GM08714 (cell line): ENCODE data around the gene ATF6B.
A peak's percentile ranks its signal among the peaks of the same experiment; 100 is the strongest.

Source experiments
- H3K4me3 ChIP-seq: fragments of 200-500 bp; sonication (Bioruptor generic); 2 replicates; pipeline ENCODE4 v1.5.1; 2014; ENCODE audit warnings: mild to moderate bottlenecking, low read length, inconsistent platforms
- ZNF274 ChIP-seq: IDR thresholded peaks from 2 replicates; pipeline ENCODE4 v1.6.1; 2012; ENCODE audit warnings: mild to moderate bottlenecking, low read depth, low read length

The ATF6B gene

GRCh38 chr6:32129297-32130088, 1.4 kb upstream of the ATF6B start:
- peak overlapping the region; percentile 83 for H3K4me3 ChIP-seq
- TF ChIP-seq ZNF274, result no peak

DNA sequence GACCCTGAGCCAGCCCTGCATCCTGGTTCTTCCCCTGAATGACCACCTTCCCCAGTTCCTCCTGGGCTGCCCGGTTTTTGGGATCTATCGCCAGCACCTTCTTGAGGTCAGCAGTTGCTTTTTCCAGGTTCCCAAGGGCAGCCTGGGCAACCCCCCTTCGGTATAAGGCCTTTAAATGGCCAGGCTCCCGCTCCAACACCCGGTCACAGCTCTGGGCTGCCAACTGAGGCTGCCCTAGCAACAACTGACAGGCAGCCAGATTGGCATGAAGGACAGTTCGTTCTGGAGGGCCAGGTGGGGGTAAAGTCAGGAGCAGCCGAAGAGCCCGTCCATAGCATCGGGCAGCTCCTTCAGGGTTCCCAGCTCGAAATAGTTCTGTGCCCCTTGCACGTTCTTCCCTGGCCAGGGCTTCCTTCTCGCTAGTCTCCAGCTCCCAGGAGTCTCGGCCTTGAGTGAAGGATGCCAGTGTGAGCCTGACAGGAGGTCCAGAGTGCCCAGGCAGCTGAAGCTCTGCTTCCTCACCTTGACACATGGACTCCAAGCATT, 778 bp upstream of the ATF6B start:
- peak overlapping the region; percentile 83; the same call in 1 of the 2 replicates for H3K4me3 ChIP-seq
- TF ChIP-seq ZNF274, result no peak

GRCh38 chr6:32127409-32127716, 683 bp downstream of the ATF6B start:
- TF ChIP-seq ZNF274, result no peak
- H3K4me3 ChIP-seq, result peak overlapping the region; percentile 73

DNA sequence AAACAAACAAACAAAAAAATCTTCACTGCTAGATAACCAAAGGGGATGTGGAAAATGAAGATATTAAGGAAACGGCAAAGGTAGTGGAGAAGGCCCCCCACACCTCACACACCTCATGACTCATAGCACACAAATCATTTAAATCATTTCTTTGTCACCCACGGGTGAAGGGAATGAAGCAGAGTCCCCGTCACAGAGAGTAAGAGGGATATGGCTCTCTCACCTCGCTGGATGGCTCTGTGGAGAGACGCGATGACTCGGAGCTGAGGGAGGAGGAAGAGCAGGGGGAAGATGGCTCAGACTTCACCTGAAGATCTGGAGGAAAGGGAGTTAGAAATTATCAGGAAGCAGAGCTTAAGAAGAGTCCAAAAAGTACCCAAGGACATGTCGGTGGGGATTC, 1.2 kb downstream of the ATF6B start:
- no peak for TF ChIP-seq ZNF274
- peak overlapping the region; percentile 73 for H3K4me3 ChIP-seq

DNA sequence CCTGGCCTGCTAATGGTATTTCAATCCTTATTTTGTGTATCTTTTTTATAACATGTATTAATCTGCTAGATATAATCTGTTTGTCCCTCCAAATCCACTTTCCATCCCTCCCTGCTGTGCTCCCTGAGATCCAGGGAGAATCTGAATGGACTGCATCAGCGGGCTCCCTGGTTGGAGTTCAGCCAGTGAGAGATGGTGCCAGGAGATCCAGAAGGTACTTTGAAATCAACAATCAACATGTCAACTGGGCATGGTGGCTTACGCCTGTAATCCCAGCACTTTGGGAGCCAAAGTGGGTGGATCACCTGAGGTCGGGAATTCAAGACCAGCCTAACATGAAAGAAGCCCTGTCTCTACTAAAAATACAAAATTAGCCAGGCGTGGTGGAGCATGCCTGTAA, 4.4 kb downstream of the ATF6B start:
- no peak for TF ChIP-seq ZNF274
- H3K4me3 ChIP-seq, result no peak overlapping the region

DNA sequence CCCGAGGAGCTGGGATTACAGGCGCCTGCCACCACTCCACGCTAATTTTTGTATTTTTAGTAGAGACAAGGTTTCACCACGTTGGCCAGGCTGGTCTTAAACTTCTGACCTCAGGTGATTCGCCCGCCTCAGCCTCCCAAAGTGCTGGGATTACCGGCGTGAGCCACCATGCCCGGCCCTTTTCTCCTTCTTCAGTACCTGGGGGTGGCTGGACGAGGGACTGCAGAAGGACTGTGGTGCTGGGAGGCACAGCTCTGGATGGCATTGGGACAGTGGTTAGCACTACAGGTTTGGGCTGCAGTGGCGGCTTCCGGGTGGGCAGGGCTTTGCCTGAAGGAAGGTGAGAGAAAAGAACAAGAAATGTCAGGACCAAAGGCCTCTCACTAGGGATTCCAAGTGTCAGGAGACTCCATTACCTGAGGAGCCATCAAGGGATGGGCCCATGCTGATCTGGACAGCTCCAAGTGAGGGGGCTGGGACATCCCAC, 7.4 kb downstream of the ATF6B start:
- no peak for TF ChIP-seq ZNF274
- H3K4me3 ChIP-seq, result no peak overlapping the region

DNA sequence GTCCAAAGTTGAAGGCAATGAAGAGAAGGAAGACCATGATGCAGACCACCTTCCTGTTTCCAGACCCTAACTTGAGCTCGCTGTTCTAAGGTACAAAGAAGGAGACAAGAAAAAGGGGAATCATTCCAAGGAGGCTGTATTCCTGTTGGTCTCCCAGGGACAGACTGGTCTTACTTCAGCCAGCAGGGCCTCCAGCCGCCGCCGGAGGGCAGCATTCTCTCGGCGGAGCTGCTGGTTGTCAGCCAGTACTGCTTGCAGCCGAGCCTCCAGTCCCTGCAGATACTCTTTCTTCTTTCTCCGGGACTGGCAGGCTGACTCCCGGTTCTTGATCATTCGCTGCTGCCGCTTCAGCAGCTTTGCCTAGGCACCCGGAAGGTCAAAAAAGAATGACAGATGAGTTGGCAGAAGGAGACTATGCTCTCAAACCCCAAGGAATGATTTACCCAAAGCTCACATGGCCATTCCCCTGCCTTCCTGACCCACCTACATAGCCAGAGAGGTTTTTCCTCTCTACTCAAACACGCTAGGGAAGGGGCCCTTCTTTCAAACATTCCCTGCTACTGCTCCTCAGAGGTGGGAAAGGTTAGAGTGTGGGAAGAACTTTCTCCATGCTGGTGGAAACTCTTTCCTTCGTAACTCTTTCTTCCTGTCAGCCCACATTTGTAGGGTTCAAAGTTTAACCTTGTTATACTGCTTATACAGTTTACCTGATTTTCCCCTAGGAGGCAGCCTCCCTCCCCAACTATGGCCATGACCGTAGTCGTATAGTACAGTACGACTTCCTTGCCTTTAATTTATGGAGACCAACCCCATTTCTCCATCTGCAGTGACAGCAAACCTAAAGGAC, 9.0 kb downstream of the ATF6B start:
- no peak for TF ChIP-seq ZNF274
- no peak overlapping the region for H3K4me3 ChIP-seq

DNA sequence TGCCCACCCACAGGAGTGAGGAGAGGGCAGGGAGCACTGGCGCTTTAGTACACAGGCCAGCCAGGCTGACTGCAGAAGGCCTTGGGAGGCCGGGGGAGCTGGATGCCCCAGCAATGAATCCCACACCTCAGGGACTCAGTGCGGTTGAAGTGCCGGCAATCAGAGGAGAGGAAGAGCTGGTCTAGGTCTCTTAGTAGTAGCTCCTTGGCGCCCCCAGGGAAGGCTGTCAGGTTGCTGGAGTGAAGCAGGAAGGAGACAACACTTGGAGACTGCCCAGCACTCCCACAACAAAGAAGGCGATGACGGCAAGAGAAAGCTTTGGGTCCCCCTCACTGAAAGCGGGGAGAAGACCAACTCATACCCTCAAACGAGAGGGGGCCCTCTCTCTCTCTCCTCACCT, 10.6 kb downstream of the ATF6B start:
- no peak overlapping the region for H3K4me3 ChIP-seq
- no peak for TF ChIP-seq ZNF274

DNA sequence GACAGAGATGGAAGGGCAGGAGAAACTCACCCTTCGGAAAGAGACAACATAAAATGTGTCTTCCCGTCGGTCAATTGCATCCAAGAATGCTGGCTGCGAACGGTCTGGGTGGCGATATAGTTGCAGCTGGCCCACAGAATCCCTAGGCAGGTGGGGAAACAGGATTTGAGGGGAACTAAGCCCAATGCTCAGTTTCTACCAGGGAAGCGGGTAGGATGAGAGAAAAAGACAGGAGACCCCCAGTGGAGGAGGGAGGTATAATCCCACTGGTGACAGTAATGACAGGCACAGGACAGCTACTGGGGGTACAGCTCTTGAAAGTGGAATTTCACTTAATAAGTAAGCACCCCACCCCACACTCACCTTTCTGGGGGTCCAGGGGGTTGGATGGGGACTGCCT, 11.4 kb downstream of the ATF6B start:
- H3K4me3 ChIP-seq, result no peak overlapping the region
- no peak for TF ChIP-seq ZNF274

GRCh38 chr6:32115623-32116022, 12.4 kb downstream of the ATF6B start:
- no peak overlapping the region for H3K4me3 ChIP-seq
- TF ChIP-seq ZNF274, result no peak

DNA sequence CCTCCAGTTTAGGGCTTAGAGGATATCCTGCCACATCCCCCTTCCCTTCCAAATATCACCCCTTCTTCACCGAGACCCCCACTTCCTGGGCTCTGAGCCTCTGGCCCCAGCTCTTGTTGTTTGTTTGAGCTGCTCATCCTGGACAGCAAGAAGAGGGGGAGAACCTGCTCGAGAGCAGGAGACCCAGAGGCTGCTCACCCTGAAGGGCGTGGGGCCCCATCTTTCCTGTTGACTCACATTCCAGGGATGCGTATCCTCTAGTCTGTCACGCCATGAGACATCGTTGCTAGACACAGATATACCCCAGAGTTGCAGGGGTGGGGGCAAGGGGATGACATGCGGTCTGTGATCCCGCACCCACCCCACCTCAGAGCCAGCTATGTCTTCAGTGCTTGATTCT, 13.2 kb downstream of the ATF6B start:
- no peak for TF ChIP-seq ZNF274
- H3K4me3 ChIP-seq, result no peak overlapping the region

DNA sequence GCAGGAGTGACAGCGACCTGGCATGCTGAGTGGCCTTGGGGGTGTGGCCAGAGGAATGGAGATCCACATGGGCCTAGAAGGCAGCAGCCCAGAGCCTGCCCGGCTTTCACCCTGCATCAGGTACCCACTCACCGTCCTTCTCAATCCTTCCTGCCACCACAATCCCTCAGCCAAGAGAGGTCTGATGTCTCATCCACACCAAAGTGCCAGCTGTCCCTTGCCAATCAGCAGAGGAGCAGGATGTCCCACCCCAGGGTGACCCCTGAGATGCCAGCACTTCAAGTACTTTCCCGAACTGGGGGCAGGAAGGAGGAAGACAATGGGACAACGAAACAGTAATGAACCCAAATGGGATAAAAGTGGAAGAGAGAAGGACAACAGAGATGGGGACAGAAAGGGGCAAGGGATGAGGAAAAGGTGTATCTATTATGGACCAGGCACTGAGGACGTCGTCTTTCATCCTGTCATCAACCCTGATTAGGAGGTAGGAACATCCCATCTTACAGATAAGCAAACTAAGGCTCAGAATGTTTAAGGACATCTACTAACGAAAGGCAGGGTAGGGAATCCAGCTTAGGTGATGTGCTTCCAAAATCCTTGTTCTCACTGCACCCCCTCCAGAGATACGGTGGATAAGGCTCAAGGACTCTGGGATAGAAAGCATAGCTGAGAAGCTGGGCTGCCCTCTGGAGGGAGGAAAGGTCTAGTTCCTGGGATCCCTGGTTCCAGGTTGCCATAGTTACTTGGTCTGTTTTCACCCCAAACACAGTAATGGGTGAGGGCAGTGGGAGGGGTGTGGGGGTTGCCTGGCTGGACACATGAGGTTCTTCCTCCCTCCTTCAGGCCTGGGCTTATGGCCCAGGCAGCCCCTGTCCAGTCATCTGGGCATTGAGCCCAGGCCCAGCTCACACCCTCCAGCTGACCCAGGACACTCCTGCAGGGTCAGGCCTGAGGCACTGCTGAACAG, 14.4 kb downstream of the ATF6B start:
- no peak overlapping the region for H3K4me3 ChIP-seq
- TF ChIP-seq ZNF274, result no peak

- TF ChIP-seq ZNF274, result no peak
- no peak overlapping the region for H3K4me3 ChIP-seq
Observed at GRCh38 chr6:32112431-32112980, 15.5 kb downstream of the ATF6B start.

DNA sequence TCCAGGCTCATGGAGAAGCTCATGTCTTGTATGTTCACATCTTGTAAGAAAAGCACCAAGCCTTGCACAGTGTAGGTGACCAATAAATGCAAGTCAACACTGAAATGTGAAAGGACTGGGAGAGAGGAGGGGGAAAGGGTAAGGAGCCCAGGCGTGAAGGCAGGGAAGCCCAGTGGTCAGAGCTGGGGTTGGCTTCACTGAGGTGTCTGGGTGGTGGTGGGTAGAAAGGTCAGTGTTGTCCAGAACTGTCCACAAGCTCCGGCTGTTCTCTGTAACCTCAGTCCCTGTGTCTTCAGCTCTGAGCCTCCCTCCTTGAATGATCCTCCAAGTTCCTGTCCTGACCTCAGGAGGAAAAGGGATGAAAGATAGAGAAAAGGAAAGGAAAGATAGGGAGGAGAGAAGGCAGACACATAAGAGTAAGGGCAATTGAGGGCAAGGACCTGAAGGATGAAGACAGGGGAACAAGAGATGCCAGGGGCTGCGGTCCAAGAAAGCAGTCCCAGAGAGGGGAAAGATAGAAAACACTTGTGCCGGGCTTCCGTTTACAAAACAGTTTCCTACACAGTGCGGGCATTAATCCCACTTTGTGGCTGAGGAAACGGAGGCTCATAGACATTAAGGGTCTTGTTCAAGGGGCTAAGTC, 16.5 kb downstream of the ATF6B start:
- no peak for TF ChIP-seq ZNF274
- H3K4me3 ChIP-seq, result no peak overlapping the region
